AG04450 (cell line): ENCODE data around the gene IL36G. TPM values are rescaled to one million over a fixed set of nuclear protein-coding genes. Genes with fewer than 3 reads are reported as not detected.

Experiments used
- CTCF ChIA-PET: fragments of 300-600, 350-600 bp; formaldehyde crosslinking; extraction: SDS; loops from one replicate; lab custom pipeline; 2022; ENCODE audit warnings: antibody characterized with exemption, inconsistent platforms; lab: Charles Lee
- POLR2A ChIA-PET: fragments of 350-600 bp; formaldehyde crosslinking; extraction: SDS; loops from one replicate; lab custom pipeline; 2021; ENCODE audit warnings: antibody characterized with exemption, inconsistent platforms; lab: Yijun Ruan, JAX
- DNase-seq: peaks from one replicate; pipeline ENCODE4 v3.0.0-alpha.2; 2011; ENCODE audit warnings: low read depth, low spot score
- H3K27ac ChIP-seq: one replicate; pipeline ENCODE4 v1.5.1; 2012; ENCODE audit warnings: low read depth, low read length, control low read depth
- H3K27me3 ChIP-seq: one replicate; pipeline ENCODE4 v1.6.0; 2012; ENCODE audit warnings: low read length; ENCODE audit not compliant: control insufficient read depth, insufficient read depth
- H3K4me3 ChIP-seq: 2 replicates; pipeline ENCODE4 v1.5.1; 2011; ENCODE audit warnings: mild to moderate bottlenecking, low read depth, low read length, control low read depth
- H3K9me3 ChIP-seq: 2 replicates; pipeline ENCODE4 v1.5.1; 2012; ENCODE audit warnings: low read length; ENCODE audit not compliant: control insufficient read depth, insufficient read depth
- CTCF ChIP-seq: IDR thresholded peaks from 2 replicates; pipeline ENCODE4 v1.5.1; 2011; ENCODE audit warnings: low read depth, low read length, control low read depth, inconsistent platforms
- polyA plus RNA-seq: library from polyadenylated mRNA; depleted of rRNA; stranded (reverse); fragments of >200 nt; gene quantifications from 2 replicates; pipeline ENCODE4 v1.2.3, GENCODE V29; 2011

Gene IL36G
- polyA plus RNA-seq, 1 experiment, result not detected

DNA sequence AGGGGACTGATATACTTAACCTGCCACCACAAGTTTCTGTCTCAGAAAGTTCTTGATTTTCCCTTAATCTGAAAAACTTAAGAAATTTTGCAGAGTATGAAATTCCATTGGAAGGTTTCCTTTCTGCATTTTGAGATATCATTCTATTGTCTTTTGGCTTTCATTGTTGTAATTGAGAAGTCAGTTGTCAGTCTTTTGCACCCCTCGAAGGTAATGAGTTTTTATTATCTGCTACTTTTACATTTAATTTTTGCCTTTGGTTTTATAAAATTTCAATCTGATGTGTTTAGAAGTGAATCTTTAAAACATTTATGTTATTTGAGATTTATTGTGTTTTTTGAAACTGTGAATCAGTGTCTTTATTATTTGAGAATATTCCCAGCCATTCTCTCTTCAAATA, 22.6 kb downstream of the IL36G start:
- Histone ChIP-seq H3K9me3 (no peaks in the 10 kb centered on the region), H3K27ac (no peak overlapping the region), H3K27me3 (no peaks in the 10 kb centered on the region), H3K4me3 (no peak overlapping the region)
- TF ChIP-seq CTCF, result no peak
- no peak for DNase-seq
- POLR2A ChIA-PET, result no interaction called here
- CTCF ChIA-PET, result no interaction called here

- H3K4me3 ChIP-seq, result no peak overlapping the region
- ChIA-PET POLR2A (no interaction called here), CTCF (no interaction called here)
- TF ChIP-seq CTCF, result no peak
- H3K27ac ChIP-seq, result no peak overlapping the region
- DNase-seq, result no peak
- H3K9me3 ChIP-seq, result no peaks in the 10 kb centered on the region
- no peaks in the 10 kb centered on the region for H3K27me3 ChIP-seq
Measured at GRCh38 chr2:113002677-113003076, 24.9 kb downstream of the IL36G start.

DNA sequence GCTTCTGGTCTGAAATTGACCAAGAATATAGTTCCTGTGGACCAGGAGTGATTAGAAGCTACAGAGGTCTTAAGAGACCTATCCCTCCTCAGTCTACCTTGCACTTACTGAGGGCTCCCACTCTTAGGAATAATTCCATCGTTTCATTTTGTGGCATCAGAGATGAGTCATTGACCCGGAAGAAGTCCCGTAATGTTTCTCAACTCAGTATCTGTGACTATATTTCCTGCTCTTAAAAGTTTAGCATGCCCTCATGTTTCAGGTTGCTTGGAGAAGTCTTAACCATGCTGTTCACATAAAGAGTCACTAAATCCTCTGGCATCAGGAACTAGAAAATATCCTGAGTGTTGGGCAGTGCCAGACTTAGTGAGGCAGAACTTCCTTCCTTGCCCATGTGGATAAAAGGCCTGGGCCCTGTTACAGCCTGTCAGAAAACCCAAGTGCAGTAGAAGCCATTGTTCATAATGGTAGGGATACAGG, 27.3 kb downstream of the IL36G start, which contains the start of gene IL36A:
Gene IL36A, plus strand, starts transcription at position 430 of the 480 bp plus-strand sequence. CDS start 413 bp downstream, outside the sequence.
- Histone ChIP-seq H3K27me3 (no peaks in the 10 kb centered on the region), H3K27ac (no peak within 1 kb of the TSS), H3K9me3 (no peaks in the 10 kb centered on the region), H3K4me3 (no peak within 1 kb of the TSS)
- ChIA-PET CTCF (no interaction called here), POLR2A (no interaction called here)
- TF ChIP-seq CTCF, result no peak
- no peak for DNase-seq

GRCh38 chr2:113007250-113007649, 29.4 kb downstream of the IL36G start:
- ChIA-PET POLR2A (no interaction called here), CTCF (no interaction called here)
- TF ChIP-seq CTCF, result no peak
- Histone ChIP-seq H3K27me3 (no peaks in the 10 kb centered on the region), H3K9me3 (no peaks in the 10 kb centered on the region), H3K27ac (no peak overlapping the region), H3K4me3 (no peak overlapping the region)
- no peak for DNase-seq

DNA sequence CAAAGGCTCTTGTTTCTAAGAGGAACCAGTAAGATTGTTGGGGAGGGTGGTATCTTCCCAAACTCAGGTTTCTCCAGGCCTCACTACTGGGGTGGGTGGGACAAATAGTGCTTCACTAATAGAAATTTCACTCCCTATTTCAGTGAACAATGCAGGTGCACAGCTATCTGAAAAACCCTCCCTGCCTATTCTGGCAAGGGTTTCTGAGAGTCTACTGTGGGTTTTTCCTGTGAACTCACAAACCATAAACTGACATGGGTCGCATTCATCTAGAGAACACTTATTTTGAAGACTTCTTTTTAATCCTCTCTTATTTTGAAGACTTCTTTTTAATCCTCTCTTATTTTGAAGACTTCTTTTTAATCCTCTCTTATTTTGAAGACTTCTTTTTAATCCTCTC, 31.8 kb downstream of the IL36G start:
- no peaks in the 10 kb centered on the region for H3K9me3 ChIP-seq
- no peak overlapping the region for H3K4me3 ChIP-seq
- no peaks in the 10 kb centered on the region for H3K27me3 ChIP-seq
- no peak for TF ChIP-seq CTCF
- CTCF ChIA-PET, result no interaction called here
- no peak for DNase-seq
- POLR2A ChIA-PET, result no interaction called here
- no peak overlapping the region for H3K27ac ChIP-seq
